Activated T-helper 1 cell treated with Interleukin-2 at 50 U/mL for 16 hours (primary cell): ENCODE results near the gene ALKBH3.

Source experiments
- DNase-seq: peaks from one replicate; pipeline ENCODE4 v3.0.0-alpha.2; 2020; ENCODE audit warnings: low read depth

ALKBH3 gene

DNA sequence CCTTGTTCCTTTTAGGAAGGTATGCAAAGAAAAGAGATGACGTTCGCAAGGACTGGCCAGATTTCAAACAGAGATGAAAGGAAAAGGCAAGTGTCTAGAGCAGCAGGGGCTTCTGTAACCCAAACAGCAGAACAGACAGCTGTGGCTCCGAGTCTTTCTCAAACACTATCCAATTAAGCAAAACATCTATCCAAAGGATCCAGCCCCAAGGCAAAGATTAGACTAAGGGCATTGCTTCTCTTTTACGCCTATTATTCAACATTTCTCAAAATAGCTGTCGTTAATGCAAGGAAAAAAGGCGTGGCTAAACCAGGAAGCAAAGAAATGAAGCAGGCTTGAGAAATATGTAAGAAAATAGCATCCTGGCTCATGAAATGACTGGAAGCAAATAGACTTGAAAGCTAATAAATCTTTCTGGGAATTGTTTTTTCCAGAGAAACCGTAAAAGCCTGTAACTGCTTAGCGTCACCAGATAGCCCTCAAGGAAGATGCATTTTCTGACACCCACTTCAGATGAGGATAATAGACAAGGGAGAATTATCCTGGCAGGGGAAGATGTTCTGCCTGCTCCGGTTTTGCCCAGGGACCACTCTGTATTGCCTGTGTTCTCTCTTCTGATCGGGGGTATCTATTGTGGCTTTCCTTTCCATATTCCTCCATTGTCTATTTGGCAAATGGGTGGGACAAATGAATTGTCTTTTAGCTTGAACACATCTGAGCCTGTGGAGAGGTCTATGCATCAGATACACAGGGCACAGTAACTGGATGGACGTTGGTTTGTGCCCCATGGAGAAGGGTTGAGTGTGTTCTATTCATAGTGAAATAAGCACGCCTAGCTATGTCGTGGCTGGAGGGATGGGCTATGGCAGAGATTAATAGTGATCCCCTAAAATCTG lies 82.0 kb downstream of the ALKBH3 start:
- no peak for DNase-seq

GRCh38 chr11:43963279-43963620 lies 82.6 kb downstream of the ALKBH3 start:
- DNase-seq: no peak

- no peak for DNase-seq
Measured at GRCh38 chr11:43967661-43968060, 87.0 kb downstream of the ALKBH3 start.

- DNase-seq: no peak
Measured at GRCh38 chr11:43968719-43969118, 88.1 kb downstream of the ALKBH3 start.

- DNase-seq: no peak
Measured at GRCh38 chr11:43969543-43969942, 88.9 kb downstream of the ALKBH3 start.
